Inflammatory macrophage (primary cell): ENCODE results near the gene RAB31.
"Not testable (repeated sequence)": the region's sequence is repeated elsewhere in the genome, so short reads cannot be mapped to it uniquely, and the experiment has no call there.

Experiments
- DNase-seq, 2 donors: peaks; one replicate each; pipeline ENCODE4 v3.0.0-alpha.2; 2020 to 2022

Gene RAB31

GRCh38 chr18:9867071-9867594, 159.0 kb downstream of the RAB31 start:
- DNase-seq = peak; percentile 65 to 88

GRCh38 chr18:9868857-9869714, 161.0 kb downstream of the RAB31 start:
- no peak for DNase-seq

GRCh38 chr18:9869715-9870430, 161.8 kb downstream of the RAB31 start:
- DNase-seq = peak; percentile 60 to 63

DNA sequence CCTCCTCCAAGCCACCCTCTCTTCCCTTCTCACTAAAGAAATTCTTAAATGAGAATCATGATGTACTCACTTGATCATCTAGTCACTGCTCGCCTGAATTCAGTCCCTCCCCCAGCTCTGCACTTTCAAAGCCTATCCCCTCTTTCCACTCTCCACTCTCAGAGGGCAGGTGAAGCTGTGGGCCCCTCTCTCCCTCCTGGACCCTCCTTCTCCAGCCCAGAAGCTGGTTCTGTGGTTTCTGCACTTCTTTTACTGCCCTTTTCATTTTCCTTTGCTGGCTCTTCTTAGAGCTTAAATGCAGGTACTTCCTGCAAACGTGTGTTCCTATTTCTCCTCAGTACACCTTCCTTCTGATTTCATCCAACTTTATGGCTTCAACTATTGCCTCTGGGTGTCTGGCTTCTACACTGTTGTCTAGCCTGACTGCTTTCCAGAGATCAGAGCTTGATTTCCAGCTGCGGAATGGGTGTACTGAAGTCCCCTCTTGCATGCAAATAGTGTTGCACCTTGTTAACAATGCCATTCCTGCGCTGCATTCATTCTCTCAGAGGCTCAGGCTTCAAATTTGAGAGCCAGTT, 162.4 kb downstream of the RAB31 start:
- DNase-seq = no peak

DNA sequence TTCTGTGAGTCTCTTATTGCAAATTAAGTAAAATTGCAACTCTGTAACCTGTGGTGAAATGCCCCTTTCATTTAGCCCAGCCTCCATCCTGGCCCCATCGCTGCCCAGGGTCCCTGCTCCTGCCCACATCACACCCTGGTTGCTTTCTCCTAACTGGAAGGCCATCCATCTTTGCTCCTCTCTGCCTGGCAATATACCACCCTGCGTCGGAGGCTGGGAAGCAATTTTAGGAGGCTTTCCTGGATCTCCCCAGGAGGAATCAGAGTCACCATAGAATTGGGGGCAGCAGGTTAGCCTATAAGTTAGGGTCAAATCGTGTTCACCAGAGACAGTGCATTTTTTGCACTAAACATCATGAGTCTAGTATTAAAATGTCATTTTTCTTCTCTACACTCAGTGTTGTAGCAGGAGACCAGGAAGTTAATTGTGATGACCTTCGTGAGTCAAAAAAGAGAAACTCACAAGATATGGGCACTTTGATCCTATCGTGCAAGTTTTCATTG, 163.2 kb downstream of the RAB31 start:
- DNase-seq = no peak

- DNase-seq = no peak
Measured at GRCh38 chr18:9872823-9873222, 164.7 kb downstream of the RAB31 start.

DNA sequence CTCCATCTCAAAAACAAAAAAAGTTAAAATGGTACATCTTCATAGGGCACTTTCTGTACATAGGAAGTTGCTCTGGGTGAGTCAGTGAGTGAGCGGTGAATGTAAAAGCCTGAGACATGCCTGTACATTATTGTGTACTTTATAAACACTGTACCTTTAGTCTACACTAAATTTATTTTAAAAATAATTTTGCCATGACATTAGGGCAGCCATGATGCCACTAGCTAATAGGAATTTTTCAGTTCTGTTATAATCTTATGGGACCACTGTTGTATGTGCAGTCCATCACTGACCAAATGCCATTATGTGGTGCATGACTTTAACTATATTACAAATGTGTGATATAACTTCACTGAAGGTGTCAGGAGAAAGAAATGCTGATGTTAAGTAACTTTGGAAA, 166.6 kb downstream of the RAB31 start:
- no peak for DNase-seq

GRCh38 chr18:9876212-9876866, 168.2 kb downstream of the RAB31 start:
- DNase-seq = no peak

DNA sequence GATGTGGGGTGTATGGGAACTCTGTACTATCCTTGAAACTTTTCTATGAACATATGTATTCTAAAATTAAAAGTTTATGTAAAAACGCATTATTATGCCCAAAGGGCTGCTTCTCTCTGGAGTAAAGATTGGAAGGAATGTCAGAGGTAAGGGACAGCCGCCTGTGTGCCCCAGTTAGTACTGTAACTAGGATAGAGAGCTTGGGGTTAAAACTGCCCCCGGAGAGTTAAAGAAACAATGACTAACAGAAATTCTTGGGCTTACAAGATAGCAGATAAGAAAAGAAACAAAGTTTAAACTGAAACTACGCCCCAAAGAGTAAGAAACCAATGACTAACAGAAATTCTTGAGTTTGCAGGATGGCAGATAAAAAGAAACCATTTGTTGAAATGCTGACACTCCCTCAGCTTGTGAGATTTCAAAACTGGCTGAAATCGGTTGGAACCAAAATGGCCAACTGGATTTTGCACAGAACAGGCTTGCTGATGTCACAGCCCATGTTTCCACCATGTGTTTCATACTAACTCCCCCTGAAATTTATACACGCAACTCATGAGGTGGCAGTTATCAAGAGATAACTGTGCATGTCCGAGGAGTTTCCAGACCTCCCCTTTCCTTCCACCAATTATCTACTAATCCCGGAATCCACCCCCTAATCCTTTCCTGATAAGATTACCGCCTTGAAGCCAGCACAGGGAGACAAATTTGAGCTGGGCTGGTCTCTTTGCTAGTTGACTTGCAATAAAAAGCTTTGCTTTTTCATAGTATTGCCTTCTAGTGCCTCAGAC, 169.0 kb downstream of the RAB31 start:
- no peak for DNase-seq

DNA sequence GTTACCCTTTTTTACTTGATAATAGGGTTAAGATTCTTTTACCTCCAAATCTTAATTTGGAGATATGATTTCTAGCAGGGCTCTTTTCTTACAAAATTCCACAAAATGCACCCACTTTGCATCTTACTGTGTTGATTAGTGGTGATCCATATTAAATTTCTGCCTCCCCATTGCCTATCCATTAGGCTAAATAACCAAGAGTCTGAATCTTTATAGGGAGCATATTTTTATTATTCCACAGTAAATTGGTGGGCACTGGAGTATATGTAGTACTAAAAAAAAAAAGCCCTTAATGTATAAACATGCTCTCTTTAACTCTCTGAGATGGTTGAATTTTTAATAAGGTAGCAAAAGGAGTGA, 169.5 kb downstream of the RAB31 start:
- no peak for DNase-seq

GRCh38 chr18:9878095-9878494, 170.0 kb downstream of the RAB31 start:
- DNase-seq = no peak

DNA sequence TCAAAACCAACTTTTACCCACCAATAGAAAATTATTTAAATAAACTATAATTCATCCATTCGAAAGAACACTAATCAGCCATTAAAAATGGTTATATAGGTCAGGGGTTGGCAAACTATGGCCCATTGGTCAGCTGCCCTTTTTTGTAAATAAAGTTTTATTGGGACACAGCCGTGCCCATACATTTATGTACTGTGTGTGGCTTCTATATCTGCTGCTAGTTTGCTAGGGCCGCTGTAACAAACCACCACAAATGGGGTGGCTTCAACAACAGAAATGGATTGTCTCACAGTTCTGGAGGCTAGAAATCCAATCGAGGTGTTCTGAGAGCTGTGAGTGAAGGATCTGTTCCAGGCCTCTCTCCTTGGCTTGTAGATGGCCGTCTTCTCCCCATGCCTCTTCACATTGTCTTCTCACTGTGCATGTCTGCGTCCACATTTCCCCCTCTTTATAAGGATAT, 170.7 kb downstream of the RAB31 start:
- DNase-seq = no peak

- no peak for DNase-seq
Measured at GRCh38 chr18:9884090-9884489, 176.0 kb downstream of the RAB31 start.

DNA sequence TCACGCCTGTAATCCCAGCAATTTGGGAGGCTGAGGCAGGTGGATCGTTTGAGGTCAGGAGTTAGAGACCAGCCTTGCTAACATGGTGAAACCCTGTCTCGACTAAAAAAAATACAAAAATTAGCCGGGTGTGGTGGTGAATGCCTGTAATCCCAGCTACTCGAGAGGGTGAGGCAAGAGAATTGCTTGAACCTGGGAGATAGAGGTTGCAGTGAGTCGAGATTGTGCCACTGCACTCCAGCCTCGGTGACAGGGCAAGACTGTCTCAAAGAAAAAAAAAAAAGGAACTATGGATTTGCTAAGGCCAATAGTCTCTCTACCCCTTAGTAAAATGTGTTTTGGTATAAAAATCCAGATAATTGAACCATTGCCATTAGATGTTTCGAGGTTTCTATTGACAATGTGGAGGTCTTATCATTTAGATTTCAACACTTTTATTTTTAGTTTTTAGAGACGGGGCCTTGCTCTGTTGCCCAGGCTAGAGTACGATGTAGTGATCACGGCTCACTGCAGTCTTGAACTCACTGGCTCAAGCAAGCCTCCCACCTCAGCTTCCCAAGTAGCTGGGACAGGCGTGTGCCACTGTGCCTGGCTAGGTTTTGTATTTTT, 176.5 kb downstream of the RAB31 start:
- peak; percentile 18 to 40 for DNase-seq

- no peak for DNase-seq
Measured at GRCh38 chr18:9885170-9886004, 177.3 kb downstream of the RAB31 start, which contains the start of gene TXNDC2. Gene TXNDC2 (plus strand): TSS chr18:9885973. CDS start chr18:9886681, 708 bp downstream.

GRCh38 chr18:9886005-9886348, 177.9 kb downstream of the RAB31 start:
- DNase-seq = no peak

- DNase-seq = no peak
Measured at GRCh38 chr18:9887992-9888391, 179.9 kb downstream of the RAB31 start.

- no peak for DNase-seq
Measured at GRCh38 chr18:9890196-9890595, 182.1 kb downstream of the RAB31 start.

DNA sequence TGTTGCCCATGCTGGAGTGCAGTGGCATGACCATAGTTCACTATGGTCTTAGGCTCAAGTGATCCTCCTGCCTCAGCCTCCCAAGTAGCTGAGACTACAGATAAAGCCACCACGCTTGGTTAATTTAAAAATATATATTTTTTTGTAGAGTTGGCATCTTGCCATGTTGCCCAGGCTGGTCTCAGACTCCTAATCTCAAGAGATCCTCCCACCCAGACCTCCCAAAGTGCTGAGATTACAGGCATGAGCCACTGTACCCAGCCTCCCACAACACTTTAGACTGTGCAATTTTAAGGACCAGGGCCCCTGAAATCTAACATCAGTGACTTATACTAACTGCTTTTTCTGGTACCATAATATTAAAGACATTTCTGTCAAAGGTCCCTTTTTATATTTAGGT, 182.9 kb downstream of the RAB31 start:
- DNase-seq = no peak

GRCh38 chr18:9891515-9891914, 183.4 kb downstream of the RAB31 start:
- not testable (repeated sequence) for DNase-seq
